Measurements from ENCODE around the gene WDR70.
"Not testable (repeated sequence)": the region's sequence is repeated elsewhere in the genome, so short reads cannot be mapped to it uniquely, and the experiment has no call there.

WDR70 gene

GRCh38 chr5:37654566-37654965, 275.4 kb downstream of the WDR70 start:
- DNase-seq: not testable (repeated sequence)

GRCh38 chr5:37657046-37657445, 277.9 kb downstream of the WDR70 start:
- no peak for DNase-seq

GRCh38 chr5:37658440-37658839, 279.3 kb downstream of the WDR70 start:
- DNase-seq: no peak

- DNase-seq: no peak
These were observed 281.2 kb downstream of the WDR70 start for GRCh38 chr5:37660319-37660718.

GRCh38 chr5:37661227-37661920, 282.3 kb downstream of the WDR70 start:
- DNase-seq: no peak

- DNase-seq: no peak
These were observed 282.8 kb downstream of the WDR70 start for GRCh38 chr5:37661951-37662350.

GRCh38 chr5:37662362-37662761, 283.2 kb downstream of the WDR70 start:
- DNase-seq: no peak

- DNase-seq: no peak
These were observed 283.8 kb downstream of the WDR70 start for GRCh38 chr5:37662789-37663485.

- no peak for DNase-seq
These were observed 284.4 kb downstream of the WDR70 start for GRCh38 chr5:37663538-37663937.

GRCh38 chr5:37664551-37664950, 285.4 kb downstream of the WDR70 start:
- DNase-seq: no peak

GRCh38 chr5:37665272-37665671, 286.2 kb downstream of the WDR70 start:
- DNase-seq: no peak

- DNase-seq: no peak
These were observed 286.8 kb downstream of the WDR70 start for GRCh38 chr5:37665889-37666288.

GRCh38 chr5:37667430-37667829, 288.3 kb downstream of the WDR70 start:
- DNase-seq: no peak

GRCh38 chr5:37667846-37668245, 288.7 kb downstream of the WDR70 start:
- DNase-seq: no peak

- no peak for DNase-seq
These were observed 289.5 kb downstream of the WDR70 start for GRCh38 chr5:37668524-37669047.

- not testable (repeated sequence) for DNase-seq
These were observed 293.0 kb downstream of the WDR70 start for GRCh38 chr5:37672118-37672588.

- DNase-seq: not testable (repeated sequence)
These were observed 295.2 kb downstream of the WDR70 start for GRCh38 chr5:37674361-37674760.

GRCh38 chr5:37679326-37679725, 300.2 kb downstream of the WDR70 start:
- DNase-seq: not testable (repeated sequence)

GRCh38 chr5:37679903-37680302, 300.8 kb downstream of the WDR70 start:
- not testable (repeated sequence) for DNase-seq

- no peak for DNase-seq
These were observed 304.0 kb downstream of the WDR70 start for GRCh38 chr5:37683072-37683471.

GRCh38 chr5:37685211-37685610, 306.1 kb downstream of the WDR70 start:
- no peak for DNase-seq

GRCh38 chr5:37685816-37686215, 306.7 kb downstream of the WDR70 start:
- no peak for DNase-seq

GRCh38 chr5:37688925-37689324, 309.8 kb downstream of the WDR70 start:
- DNase-seq: not testable (repeated sequence)

GRCh38 chr5:37694333-37694732, 315.2 kb downstream of the WDR70 start:
- DNase-seq: not testable (repeated sequence)

Data from activated T-cell treated with anti-CD3 and anti-CD28 coated beads for 4 hours (primary cell).